ENCODE results near the gene LRP1B.

The LRP1B gene

GRCh38 chr2:141582213-141582612 lies 548.6 kb downstream of the LRP1B start:
- no peak for DNase-seq (ENCODE audit: low read depth)

DNA sequence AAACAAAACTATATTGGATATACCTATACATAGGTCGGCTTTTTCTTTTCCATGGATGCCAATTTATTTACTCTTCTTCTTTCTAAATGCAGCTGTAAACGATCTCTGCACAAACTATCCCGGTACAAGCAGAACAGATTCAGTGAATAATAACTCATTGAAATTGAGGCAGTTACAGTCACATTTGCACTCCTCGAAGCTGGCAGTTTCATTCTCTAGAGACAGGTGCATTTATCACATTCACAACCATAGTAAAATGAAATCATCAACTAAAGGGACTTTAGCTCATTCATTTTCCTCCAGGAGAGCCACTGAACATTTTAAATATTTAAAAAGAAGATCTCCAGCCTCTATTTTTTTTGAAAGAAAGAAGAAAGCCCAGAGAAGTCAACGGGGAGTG lies 551.7 kb downstream of the LRP1B start:
- no peak for DNase-seq (ENCODE audit: low read depth)

DNA sequence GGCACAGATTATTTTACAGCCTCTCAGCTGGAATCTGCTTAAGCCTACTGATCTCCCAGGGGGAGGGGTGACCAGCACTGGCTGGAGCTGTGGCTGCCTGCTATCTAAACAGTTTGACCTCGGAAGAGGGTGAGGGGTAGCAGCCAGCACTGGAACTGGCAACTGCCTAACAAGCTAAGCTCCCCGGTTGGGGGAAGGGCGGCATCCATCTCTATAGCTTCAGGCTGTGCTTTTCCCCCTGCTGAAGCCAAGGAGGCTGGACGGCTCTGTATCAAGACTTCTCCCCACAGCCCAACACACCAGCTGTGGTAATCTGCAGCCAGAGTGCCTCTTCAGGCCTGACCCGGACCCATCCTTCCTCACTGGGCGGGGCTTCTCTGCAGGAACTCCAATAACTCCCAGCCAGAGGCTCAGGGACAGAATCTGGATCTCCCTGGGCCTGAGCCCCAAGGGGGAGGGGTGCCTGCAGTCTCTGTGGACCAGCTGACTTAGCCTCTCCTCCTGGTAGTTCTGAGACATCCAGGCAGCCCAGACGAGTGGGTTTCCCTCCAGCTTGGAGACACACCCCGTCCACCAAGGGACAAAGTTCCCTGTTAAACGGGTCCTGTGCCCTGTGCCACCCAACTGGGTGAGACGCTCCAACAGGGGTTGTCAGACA lies 560.2 kb downstream of the LRP1B start:
- DNase-seq (ENCODE audit: low read depth), result no peak

DNA sequence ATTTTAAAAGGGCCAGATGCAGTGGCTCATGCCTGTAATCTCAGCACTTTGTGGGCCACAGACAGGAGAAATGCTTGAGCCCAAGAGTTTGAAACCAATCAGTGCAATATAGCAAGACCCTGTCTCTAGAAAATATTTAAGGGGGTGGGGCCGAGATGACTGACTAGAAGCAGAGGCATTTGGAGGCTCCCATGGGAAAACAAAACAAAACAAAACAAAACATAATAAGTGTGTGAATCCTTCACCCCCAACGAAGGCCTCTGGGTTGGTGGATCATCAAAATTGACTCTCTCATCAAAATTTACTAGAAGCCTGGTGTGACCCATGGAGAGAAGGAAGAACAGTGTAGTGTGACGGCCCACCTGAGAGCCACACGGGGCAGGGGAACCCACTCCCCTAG lies 560.9 kb downstream of the LRP1B start:
- no peak for DNase-seq (ENCODE audit: low read depth)

DNA sequence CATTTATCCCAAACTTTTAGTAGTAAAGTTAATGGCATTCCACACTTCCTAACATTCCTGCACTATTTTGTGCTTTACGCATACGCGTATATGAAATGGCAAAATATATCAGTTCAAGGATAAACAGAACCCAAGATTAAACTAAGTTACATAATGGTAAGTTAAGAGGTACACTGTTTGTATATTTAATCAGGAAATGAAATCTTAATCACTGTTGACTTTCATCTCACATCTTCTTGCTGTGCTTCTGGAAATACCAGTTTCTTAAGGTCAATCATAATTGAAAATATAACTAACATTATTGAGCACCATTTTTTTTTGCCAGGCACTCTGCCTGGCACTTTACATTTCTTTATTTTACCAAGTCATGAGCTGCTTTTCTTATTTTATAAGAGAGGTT lies 565.2 kb downstream of the LRP1B start:
- DNase-seq (ENCODE audit: low read depth), result no peak

GRCh38 chr2:141560723-141561122 lies 570.1 kb downstream of the LRP1B start:
- no peak for DNase-seq (ENCODE audit: low read depth)

GRCh38 chr2:141557329-141558095 lies 573.3 kb downstream of the LRP1B start:
- no peak for DNase-seq (ENCODE audit: low read depth)

DNA sequence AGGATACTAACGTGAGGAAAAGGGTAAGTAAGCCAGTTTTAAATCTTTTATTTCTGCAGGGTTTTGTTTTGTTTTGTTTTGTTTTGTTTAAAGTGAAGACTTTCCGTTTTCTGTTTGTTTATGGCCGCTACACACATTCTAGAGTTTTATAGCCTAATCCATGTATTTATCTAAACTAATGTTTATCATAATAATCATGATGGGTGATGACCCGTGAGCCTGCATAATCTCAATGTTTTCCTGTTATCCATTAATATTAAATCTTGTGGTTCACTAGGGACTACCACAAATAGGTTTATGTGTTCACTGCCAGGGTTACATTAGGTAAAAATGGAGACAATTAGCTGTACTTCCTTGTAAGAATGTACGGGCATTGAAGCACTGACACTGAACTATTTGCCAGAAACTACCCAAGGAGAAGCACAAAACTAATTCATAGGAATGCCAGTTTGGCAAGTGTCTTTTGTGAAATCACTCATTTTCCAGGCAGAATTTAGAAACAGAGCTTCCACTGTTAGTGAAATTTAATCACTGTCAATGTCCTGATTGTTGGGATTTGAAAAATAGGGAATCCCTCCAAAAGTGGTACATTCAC lies 574.8 kb downstream of the LRP1B start:
- no peak for DNase-seq (ENCODE audit: low read depth)

GRCh38 chr2:141554810-141555209 lies 576.0 kb downstream of the LRP1B start:
- DNase-seq (ENCODE audit: low read depth), result no peak

GRCh38 chr2:141534666-141535362 lies 596.0 kb downstream of the LRP1B start:
- no peak for DNase-seq (ENCODE audit: low read depth)

DNA sequence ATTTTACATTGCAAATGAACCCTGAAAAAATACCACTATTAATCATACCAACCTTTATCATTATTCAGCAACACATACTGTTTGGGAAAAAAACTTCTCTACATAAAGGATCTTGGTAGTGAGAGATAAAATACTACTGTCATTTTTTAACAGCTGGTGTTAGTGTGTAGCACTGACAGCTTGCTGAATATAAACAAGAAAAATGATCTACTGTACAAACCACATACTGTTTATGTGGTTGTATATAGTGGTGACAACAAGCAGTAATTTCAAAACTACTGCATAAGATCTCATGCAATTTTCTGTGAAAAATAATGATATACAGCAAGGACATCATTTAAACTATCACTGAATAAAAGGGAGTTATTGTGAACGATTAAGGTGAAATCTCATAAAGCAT lies 601.2 kb downstream of the LRP1B start:
- no peak for DNase-seq (ENCODE audit: low read depth)

DNA sequence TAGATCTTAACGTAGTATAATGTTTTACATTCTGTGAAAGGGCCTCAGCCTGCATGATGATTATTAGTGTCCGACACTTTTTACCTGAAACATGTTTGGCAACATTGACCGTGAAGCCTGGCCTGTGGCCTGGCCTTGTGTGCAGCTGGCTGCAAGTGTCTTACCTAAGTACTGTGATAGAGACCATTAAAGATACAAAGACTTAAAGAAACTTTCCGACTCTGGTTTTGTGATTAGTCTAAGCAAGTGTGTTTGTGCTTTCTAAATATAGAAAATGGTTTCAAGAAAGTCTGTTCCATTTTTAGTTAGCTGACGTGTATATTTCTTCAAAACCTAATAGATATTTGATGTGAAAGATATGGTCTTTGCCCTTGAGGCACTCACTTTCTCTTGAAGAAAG lies 601.8 kb downstream of the LRP1B start:
- no peak for DNase-seq (ENCODE audit: low read depth)

- no peak for DNase-seq (ENCODE audit: low read depth)
Measured at GRCh38 chr2:141526760-141527159, 604.1 kb downstream of the LRP1B start.

GRCh38 chr2:141524777-141525176 lies 606.0 kb downstream of the LRP1B start:
- DNase-seq (ENCODE audit: low read depth), result no peak

DNA sequence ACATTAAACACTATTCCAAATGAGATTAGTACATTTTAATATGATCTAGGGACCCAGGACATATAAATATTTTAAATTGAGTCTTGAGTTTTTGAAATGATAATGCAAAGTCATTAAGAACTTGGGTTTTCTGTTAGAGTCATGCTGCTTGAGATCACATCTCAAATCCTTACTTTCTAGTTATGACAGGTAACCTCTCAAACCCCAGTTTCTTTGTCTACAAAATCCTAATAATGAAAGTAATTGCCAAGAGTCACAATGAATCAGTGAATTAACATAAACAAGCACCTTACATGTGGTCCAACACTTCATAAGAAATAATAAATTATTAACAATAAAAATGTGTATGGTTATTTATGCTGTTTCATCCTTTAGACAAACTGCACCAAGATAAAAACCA lies 607.6 kb downstream of the LRP1B start:
- DNase-seq (ENCODE audit: low read depth), result no peak

- DNase-seq (ENCODE audit: low read depth), result no peak
Measured at GRCh38 chr2:141522702-141523101, 608.1 kb downstream of the LRP1B start.

DNA sequence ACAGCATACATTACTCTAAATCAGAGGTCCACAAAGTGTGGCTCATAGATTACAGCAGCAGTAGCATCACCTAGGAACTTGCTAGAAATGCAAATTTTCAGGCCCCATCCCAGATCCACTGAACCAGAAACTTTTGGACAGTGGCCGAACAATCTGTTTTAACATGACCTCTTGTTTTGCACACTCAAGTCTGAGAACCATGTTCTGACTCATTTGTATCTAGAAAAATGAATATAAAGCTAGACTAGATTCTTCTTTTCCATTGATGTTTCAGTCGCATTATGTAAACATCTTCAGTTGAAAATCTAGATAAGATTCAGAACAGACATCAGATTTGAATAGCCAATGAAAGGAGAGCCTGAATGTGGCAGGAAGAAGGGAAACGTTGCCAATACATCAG lies 608.8 kb downstream of the LRP1B start:
- no peak for DNase-seq (ENCODE audit: low read depth)

DNA sequence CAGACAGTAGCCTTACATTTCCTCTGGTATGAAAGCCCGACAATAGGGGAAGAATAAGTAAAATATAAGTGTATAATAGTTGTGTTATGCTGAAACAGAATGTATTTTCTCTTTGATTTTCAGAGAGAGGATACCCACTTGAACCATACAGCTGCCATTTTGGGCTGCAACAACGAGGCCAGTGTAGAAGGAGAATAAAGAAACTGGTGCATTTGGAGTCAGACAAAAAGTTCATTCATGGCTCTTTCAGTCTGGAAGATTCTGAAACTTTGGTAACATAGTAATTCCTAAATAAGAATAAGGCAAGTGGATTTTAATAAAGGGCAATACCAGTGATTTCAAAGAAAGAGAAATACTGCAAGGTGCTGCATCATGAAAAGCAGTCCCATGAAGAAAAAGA lies 610.9 kb downstream of the LRP1B start:
- DNase-seq (ENCODE audit: low read depth), result no peak

- no peak for DNase-seq (ENCODE audit: low read depth)
Measured at GRCh38 chr2:141517852-141518421, 612.9 kb downstream of the LRP1B start.

DNA sequence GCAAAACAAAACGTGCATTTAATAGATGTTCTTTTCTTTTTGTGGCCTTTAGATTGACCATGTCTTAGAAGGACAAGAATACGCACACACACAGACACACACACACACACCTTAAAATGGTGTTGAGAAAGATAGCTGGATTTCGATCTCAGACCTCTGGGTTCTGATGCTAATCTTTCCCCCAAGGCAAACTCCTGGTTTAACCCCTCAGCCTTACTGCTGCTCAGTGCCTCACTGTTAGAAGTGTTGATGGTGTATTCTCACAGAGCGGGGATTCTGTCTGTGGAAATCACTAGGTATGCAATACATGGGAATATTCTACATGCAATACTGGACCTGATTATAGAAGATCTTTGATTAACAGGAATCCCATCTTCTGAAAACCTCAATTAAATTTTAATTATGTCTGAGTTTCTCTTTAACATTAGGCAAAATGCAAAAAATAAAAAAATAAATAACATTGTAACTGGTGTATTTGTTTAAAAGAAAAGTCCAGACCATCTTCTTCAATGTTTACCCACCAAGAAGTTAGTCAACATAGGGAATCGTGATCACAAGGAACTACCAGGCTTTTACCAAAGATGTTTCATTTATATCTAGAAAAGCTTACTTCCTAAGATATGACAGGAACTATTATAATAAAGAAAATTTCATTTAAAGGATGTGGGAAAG lies 613.5 kb downstream of the LRP1B start:
- no peak for DNase-seq (ENCODE audit: low read depth)

DNA sequence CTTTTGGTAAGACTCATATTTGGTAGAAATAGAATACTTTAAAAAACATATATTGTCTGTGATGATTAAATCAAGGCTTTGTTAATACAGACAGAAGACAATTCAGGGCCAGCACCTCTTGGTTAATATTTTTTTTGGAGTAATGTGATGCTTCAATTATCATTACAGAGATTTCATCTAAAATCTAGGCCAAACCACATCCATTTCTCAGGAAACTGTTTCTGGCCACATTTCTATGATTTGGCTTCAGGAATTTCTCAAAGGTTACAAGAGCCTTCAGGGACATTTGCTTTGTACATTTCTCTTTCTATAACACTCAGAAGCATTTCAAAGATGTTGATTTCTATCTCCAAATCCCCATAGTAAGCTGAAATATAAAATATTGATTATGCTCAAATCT lies 614.9 kb downstream of the LRP1B start:
- DNase-seq (ENCODE audit: low read depth), result no peak

DNA sequence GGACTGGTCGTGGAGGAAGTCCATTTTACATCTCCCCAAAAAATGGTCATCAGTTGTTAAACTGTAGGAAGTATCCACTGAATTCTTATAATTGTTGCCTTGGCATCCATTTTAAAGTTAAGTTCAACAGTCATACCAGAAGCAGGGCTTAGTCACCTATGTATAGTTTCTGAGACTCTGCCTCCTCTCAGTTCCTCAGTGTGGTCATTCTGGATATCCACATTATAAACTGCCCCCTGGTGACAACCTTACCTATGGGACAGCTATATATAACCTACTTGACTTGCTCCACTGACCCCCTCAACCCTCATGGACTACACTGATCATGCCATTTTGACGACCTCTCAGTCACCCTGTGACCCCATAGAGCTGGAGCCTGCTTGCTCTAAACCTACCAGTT lies 617.0 kb downstream of the LRP1B start:
- no peak for DNase-seq (ENCODE audit: low read depth)
